Ectodermal cell (in vitro differentiated cells): ENCODE data around the gene SEMA5B.

Experiments used
- H3K27ac ChIP-seq: 2 replicates; pipeline ENCODE4 v1.7.0; 2013; ENCODE audit warnings: mild to moderate bottlenecking, low read depth, low read length; ENCODE audit not compliant: insufficient read depth, poor library complexity, severe bottlenecking
- H3K27me3 ChIP-seq: 2 replicates; pipeline ENCODE4 v1.7.0; 2013; ENCODE audit warnings: mild to moderate bottlenecking, low read length; ENCODE audit not compliant: insufficient read depth, control insufficient read depth, poor library complexity, severe bottlenecking
- H3K36me3 ChIP-seq: one replicate; pipeline ENCODE4 v1.7.0; 2013; ENCODE audit warnings: low read length; ENCODE audit not compliant: control insufficient read depth, insufficient read depth
- H3K4me1 ChIP-seq: one replicate; pipeline ENCODE4 v1.7.0; 2013; ENCODE audit warnings: low read length; ENCODE audit not compliant: control insufficient read depth, insufficient read depth
- H3K4me3 ChIP-seq: 2 replicates; pipeline ENCODE4 v1.7.0; 2013; ENCODE audit warnings: low read depth, low read length, control low read depth; ENCODE audit not compliant: insufficient read depth
- H3K9me3 ChIP-seq: 2 replicates; pipeline ENCODE4 v1.7.0; 2013; ENCODE audit warnings: mild to moderate bottlenecking, low read length, moderate library complexity; ENCODE audit not compliant: control insufficient read depth
- WGBS, 2 experiments: methylation state at CpG; one replicate each; pipeline ENCODE4 v1.1.7; 2013; ENCODE audit warnings: missing lambda C conversion rate in 2 of 2; 5-methylcytosine and 5-hydroxymethylcytosine counted together

The SEMA5B gene

GRCh38 chr3:123013876-123014275, 13.7 kb downstream of the SEMA5B start:
- WGBS, 2 experiments: 84 to 87% methylated on average over 6 of the region's 6 CpGs
- Histone ChIP-seq H3K4me3 (no peak overlapping the region), H3K27me3 (no peaks in the 10 kb centered on the region), H3K9me3 (no peaks in the 10 kb centered on the region), H3K4me1 (no peaks in the 10 kb centered on the region), H3K36me3 (no peaks in the 10 kb centered on the region), H3K27ac (no peak overlapping the region)

GRCh38 chr3:123012652-123013051, 14.9 kb downstream of the SEMA5B start:
- WGBS, 2 experiments: 98 to 100% methylated on average over 1 of the region's 1 CpG

GRCh38 chr3:123011447-123011846, 16.1 kb downstream of the SEMA5B start:
- Histone ChIP-seq H3K4me3 (no peak overlapping the region), H3K27ac (no peak overlapping the region), H3K9me3 (no peaks in the 10 kb centered on the region), H3K36me3 (no peaks in the 10 kb centered on the region), H3K27me3 (no peaks in the 10 kb centered on the region), H3K4me1 (peaks cover 10% of the 10 kb centered on the region)
- 90 to 97% methylated on average over 1 of the region's 1 CpG for WGBS, 2 experiments

More at GRCh38 chr3:123012652-123013051, 14.9 kb downstream of the SEMA5B start:
- no peak overlapping the region for H3K4me3 ChIP-seq
- no peaks in the 10 kb centered on the region for H3K27me3 ChIP-seq
- no peak overlapping the region for H3K27ac ChIP-seq
- no peaks in the 10 kb centered on the region for H3K4me1 ChIP-seq
- no peaks in the 10 kb centered on the region for H3K36me3 ChIP-seq
- H3K9me3 ChIP-seq: no peaks in the 10 kb centered on the region

- peaks cover 19% of the 10 kb centered on the region for H3K4me1 ChIP-seq
- no peaks in the 10 kb centered on the region for H3K27me3 ChIP-seq
- 82 to 86% methylated on average over 6 of the region's 6 CpGs for WGBS, 2 experiments
- no peaks in the 10 kb centered on the region for H3K9me3 ChIP-seq
- H3K4me3 ChIP-seq: no peak overlapping the region
- no peaks in the 10 kb centered on the region for H3K36me3 ChIP-seq
- no peak overlapping the region for H3K27ac ChIP-seq
Observed at GRCh38 chr3:123008840-123009239, 18.7 kb downstream of the SEMA5B start.

GRCh38 chr3:123006609-123007008, 21.0 kb downstream of the SEMA5B start:
- Histone ChIP-seq H3K4me3 (no peak overlapping the region), H3K27me3 (no peaks in the 10 kb centered on the region), H3K36me3 (no peaks in the 10 kb centered on the region), H3K27ac (no peak overlapping the region), H3K9me3 (no peaks in the 10 kb centered on the region), H3K4me1 (peaks cover 24% of the 10 kb centered on the region)
- WGBS, 2 experiments: 71 to 77% methylated on average over 1 of the region's 2 CpGs

GRCh38 chr3:123005291-123005690, 22.3 kb downstream of the SEMA5B start:
- no peaks in the 10 kb centered on the region for H3K36me3 ChIP-seq
- WGBS, 2 experiments: 100% methylated on average over 1 of the region's 1 CpG
- H3K4me1 ChIP-seq: peaks cover 26% of the 10 kb centered on the region
- H3K9me3 ChIP-seq: no peaks in the 10 kb centered on the region
- H3K27ac ChIP-seq: no peak overlapping the region
- no peak overlapping the region for H3K4me3 ChIP-seq
- H3K27me3 ChIP-seq: no peaks in the 10 kb centered on the region

GRCh38 chr3:123004201-123004918, 23.2 kb downstream of the SEMA5B start:
- H3K27ac ChIP-seq: no peak overlapping the region

GRCh38 chr3:123002749-123003497, 24.6 kb downstream of the SEMA5B start:
- 83 to 85% methylated on average over 7 of the region's 7 CpGs for WGBS, 2 experiments
- Histone ChIP-seq H3K4me3 (no peak overlapping the region), H3K36me3 (no peaks in the 10 kb centered on the region), H3K27ac (no peak overlapping the region), H3K9me3 (no peaks in the 10 kb centered on the region), H3K27me3 (no peaks in the 10 kb centered on the region), H3K4me1 (peaks cover 30% of the 10 kb centered on the region)

More at GRCh38 chr3:123004201-123004918, 23.2 kb downstream of the SEMA5B start:
- WGBS, 2 experiments: 59 to 68% methylated on average over 5 of the region's 5 CpGs
- Histone ChIP-seq H3K27me3 (no peaks in the 10 kb centered on the region), H3K4me1 (peaks cover 28% of the 10 kb centered on the region), H3K9me3 (no peaks in the 10 kb centered on the region), H3K36me3 (no peaks in the 10 kb centered on the region), H3K4me3 (no peak overlapping the region)

GRCh38 chr3:123002100-123002748, 25.3 kb downstream of the SEMA5B start:
- Histone ChIP-seq H3K4me3 (no peak overlapping the region), H3K36me3 (no peaks in the 10 kb centered on the region), H3K27me3 (no peaks in the 10 kb centered on the region), H3K4me1 (peaks cover 31% of the 10 kb centered on the region), H3K27ac (no peak overlapping the region), H3K9me3 (no peaks in the 10 kb centered on the region)
- 25 to 29% methylated on average over 8 of the region's 8 CpGs for WGBS, 2 experiments

GRCh38 chr3:122998856-122999255, 28.7 kb downstream of the SEMA5B start:
- H3K4me3 ChIP-seq: no peak overlapping the region
- H3K27me3 ChIP-seq: no peaks in the 10 kb centered on the region
- H3K9me3 ChIP-seq: no peaks in the 10 kb centered on the region
- H3K27ac ChIP-seq: no peak overlapping the region
- H3K4me1 ChIP-seq: peaks cover 22% of the 10 kb centered on the region
- no peaks in the 10 kb centered on the region for H3K36me3 ChIP-seq
- WGBS, 2 experiments: 90 to 96% methylated on average over 4 of the region's 4 CpGs
